Fibroblast of skin of scalp (primary cell): ENCODE results near the gene RELB.

ENCODE experiments used
- DNase-seq: peaks from one replicate; pipeline ENCODE4 v3.0.0-alpha.2; 2013

RELB gene

GRCh38 chr19:45023048-45023447 is 21.8 kb downstream of the RELB start:
- no peak for DNase-seq

- no peak for DNase-seq
Observed at GRCh38 chr19:45025264-45025663, 24.0 kb downstream of the RELB start.

- DNase-seq = no peak
Observed at GRCh38 chr19:45027371-45027770, 26.1 kb downstream of the RELB start.

GRCh38 chr19:45030825-45031224 is 29.6 kb downstream of the RELB start:
- DNase-seq = no peak

GRCh38 chr19:45032421-45032820 is 31.2 kb downstream of the RELB start:
- no peak for DNase-seq

GRCh38 chr19:45035755-45036154 is 34.5 kb downstream of the RELB start:
- no peak for DNase-seq

GRCh38 chr19:45037393-45038169 is 36.3 kb downstream of the RELB start:
- DNase-seq = no peak

GRCh38 chr19:45038931-45039893 is 37.9 kb downstream of the RELB start, which contains the start of gene CLASRP:
Gene CLASRP (plus strand): TSS chr19:45039045. CDS start chr19:45040213, 1,168 bp downstream.
- peak; percentile 91 for DNase-seq

GRCh38 chr19:45040059-45040771 is 39.0 kb downstream of the RELB start:
- DNase-seq = no peak

GRCh38 chr19:45041125-45041524 is 39.9 kb downstream of the RELB start:
- no peak for DNase-seq

GRCh38 chr19:45045671-45046353 is 44.5 kb downstream of the RELB start:
- DNase-seq = no peak

GRCh38 chr19:45046355-45046754 is 45.1 kb downstream of the RELB start:
- no peak for DNase-seq

GRCh38 chr19:45047188-45047797 is 46.0 kb downstream of the RELB start:
- DNase-seq = no peak

GRCh38 chr19:45049073-45049736 is 47.9 kb downstream of the RELB start:
- DNase-seq = no peak

- DNase-seq = no peak
Observed at GRCh38 chr19:45050036-45050435, 48.8 kb downstream of the RELB start.

GRCh38 chr19:45051929-45052579 is 50.8 kb downstream of the RELB start:
- DNase-seq = no peak

- no peak for DNase-seq
Observed at GRCh38 chr19:45056831-45057230, 55.6 kb downstream of the RELB start.

GRCh38 chr19:45057444-45057843 is 56.2 kb downstream of the RELB start:
- no peak for DNase-seq

GRCh38 chr19:45058622-45059159 is 57.4 kb downstream of the RELB start:
- DNase-seq = no peak

- DNase-seq = peak; percentile 73
Observed at GRCh38 chr19:45059258-45059965, 58.1 kb downstream of the RELB start.
